ENCODE results near the gene RAB13. TPM values are rescaled to one million over a fixed set of nuclear protein-coding genes. Genes with fewer than 3 reads are reported as not detected.

The RAB13 gene
- total and polyA plus RNA-seq, 2 of the 8 experiments (the other 6 are each of a cell fraction or from before 2014, with no cell fraction given): 70.5 to 157 TPM

DNA sequence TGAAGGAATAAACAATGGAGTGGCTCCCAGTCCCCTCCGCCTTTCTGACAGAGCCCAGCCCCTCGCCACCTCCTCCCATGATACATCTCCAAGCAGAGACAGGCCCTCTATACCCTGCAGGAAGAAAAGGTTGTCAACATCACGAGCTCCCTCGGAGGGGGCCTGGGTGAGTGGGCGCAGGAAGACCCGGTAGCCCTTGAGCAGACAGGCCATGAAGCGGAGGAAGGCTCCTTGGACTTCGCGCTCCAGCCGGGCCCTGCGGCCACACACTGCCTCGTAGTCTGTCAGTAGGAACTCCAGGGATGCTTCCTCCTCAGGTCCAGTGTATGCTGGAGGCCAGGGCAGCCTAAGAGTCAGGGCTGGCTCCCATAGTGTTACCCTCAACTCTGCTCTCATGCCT is 46.7 kb downstream of the RAB13 start:
- no peak overlapping the region for H2BK120ac ChIP-seq (replicated peaks; ENCODE audit: low read depth, low read length)
- DNase-seq (ENCODE audit: low read depth in 1 of 2, low spot score in 2 of 2) (no peak), FAIRE-seq (no peak)
- H2BK15ac ChIP-seq (ENCODE audit: low read length): no peak overlapping the region
- no peaks in the 10 kb centered on the region for H3K23me2 ChIP-seq (ENCODE audit: low read depth, low read length)
- no peaks in the 10 kb centered on the region; the same call in 1 of the 2 replicates for H3K79me1 ChIP-seq (ENCODE audit: low read depth, low read length)
- POLR2A ChIA-PET (ENCODE audit: partially characterized antibody): interaction anchor here (1.0 to 11.4 kb wide), 11 partner anchors 10 to 164 kb away, joined by 3 to 73 read pairs (median 10); partner anchors contain the start of genes CREB3L4, GATAD2B, JTB and RPS27
- H4K91ac ChIP-seq (replicated peaks; ENCODE audit: insufficient read length, low read length): no peak overlapping the region
- no peak overlapping the region for H3K4me2 ChIP-seq (ENCODE audit: insufficient read depth in 1 of 2, low read depth in 2 of 2, low read length in 2 of 2)
- H3K36me3 ChIP-seq (ENCODE audit: control insufficient read depth in 2 of 4, insufficient read depth in 4 of 4, low read length in 3 of 4): peaks cover 14 to 51% (median 41%) of the 10 kb centered on the region in 4 experiments
- peaks cover 0 to 7% of the 10 kb centered on the region in 2 experiments for H4K20me1 ChIP-seq (replicated peaks in 1 of 2; ENCODE audit: control insufficient read depth in 1 of 2, insufficient read depth in 2 of 2, low read length in 2 of 2)
- no peak overlapping the region for H2BK5ac ChIP-seq (ENCODE audit: low read depth, low read length)
- H4K5ac ChIP-seq (ENCODE audit: insufficient read length, low read depth, low read length): no peak overlapping the region
- 95% methylated on average over 12 of the region's 12 CpGs; no CpG with 5 or more reads in 1 of the 2 experiments for WGBS, 2 experiments (ENCODE audit: extremely low coverage in 1 of 2, insufficient coverage in 1 of 2, insufficient read length in 1 of 2, insufficient replicate concordance in 2 of 2, low coverage in 1 of 2, low lambda C conversion rate in 2 of 2, missing lambda C conversion rate in 1 of 2)
- H3K79me2 ChIP-seq (ENCODE audit: control insufficient read depth in 1 of 2, insufficient read depth in 2 of 2, low read length in 2 of 2): peaks cover 0 to 5% of the 10 kb centered on the region in 2 experiments; a peak in 2 of 4 replicates
- no peak overlapping the region for H2BK20ac ChIP-seq (ENCODE audit: low read length)
- H3K27me3 ChIP-seq (replicated peaks in 1 of 4; ENCODE audit: control insufficient read depth in 3 of 4, extremely low read depth in 1 of 4, insufficient read depth in 3 of 4, low read length in 3 of 4): no peaks in the 10 kb centered on the region
- no peak overlapping the region for H4K8ac ChIP-seq (ENCODE audit: extremely low read depth, insufficient read depth, low read length)
- no peak overlapping the region for H3K4ac ChIP-seq (replicated peaks; ENCODE audit: insufficient read length, low read depth, low read length)
- no peak overlapping the region for H3K27ac ChIP-seq (ENCODE audit: low read depth, low read length)
- CTCF ChIA-PET (ENCODE audit: partially characterized antibody): interaction anchor here (0.7 to 3.1 kb wide), 8 partner anchors 9 to 168 kb away, joined by 3 to 14 read pairs (median 4); partner anchors contain the start of genes RAB13 and RPS27
- H3K9ac ChIP-seq (replicated peaks in 1 of 4; ENCODE audit: extremely low read depth in 1 of 4, low read depth in 3 of 4, low read length in 3 of 4): no peak overlapping the region
- no peak overlapping the region for H3K14ac ChIP-seq (ENCODE audit: insufficient read length)
- H2AK5ac ChIP-seq (ENCODE audit: low read depth, low read length): no peak overlapping the region
- no peak overlapping the region for H3K23ac ChIP-seq (ENCODE audit: insufficient read length)
- H3K9me3 ChIP-seq (ENCODE audit: insufficient read depth in 2 of 2, low read depth in 1 of 2, low read length in 1 of 2): no peaks in the 10 kb centered on the region
- no peaks in the 10 kb centered on the region for H3K4me1 ChIP-seq (replicated peaks in 1 of 4; ENCODE audit: control insufficient read depth in 3 of 4, insufficient read depth in 4 of 4, low read length in 3 of 4)
- no peak overlapping the region for H3K4me3 ChIP-seq (ENCODE audit: extremely low read depth in 1 of 4, insufficient read depth in 2 of 4, low read depth in 3 of 4, low read length in 4 of 4)
- H2AFZ ChIP-seq (ENCODE audit: low read length): no peak overlapping the region
- H3K18ac ChIP-seq (ENCODE audit: extremely low read depth, low read length): no peak overlapping the region
- no peak overlapping the region for H3K56ac ChIP-seq (replicated peaks; ENCODE audit: insufficient read length, low read depth, low read length)
- no peak overlapping the region for H2BK12ac ChIP-seq (ENCODE audit: low read depth, low read length)
- TF ChIP-seq CHD2 (IDR thresholded peaks at IDR 0.05; ENCODE audit: low read length) (no peak), GTF2F1 (IDR thresholded peaks at IDR 0.05; ENCODE audit: borderline replicate concordance, low read depth, low read length) (no peak), YY1 (IDR thresholded peaks at IDR 0.05; ENCODE audit: low read depth, low read length) (no peak), EGR1 (IDR thresholded peaks at IDR 0.05; ENCODE audit: borderline replicate concordance, low read depth, low read length) (no peak)

Data from H1 (cell line).